OCI-LY1 (cell line): ENCODE data around the gene LYRM9.
"Not testable (repeated sequence)": the region's sequence is repeated elsewhere in the genome, so short reads cannot be mapped to it uniquely, and the experiment has no call there.

Experiments
- H2AFZ ChIP-seq: fragments of 200-600 bp; sonication (generic), shearing (Covaris generic); 2 replicates; pipeline ENCODE4 v1.6.0; 2014; ENCODE audit warnings: antibody characterized with exemption, mild to moderate bottlenecking, low read length
- H3F3A ChIP-seq: fragments of 200-600 bp; sonication (generic), shearing (Covaris generic); 2 replicates; pipeline ENCODE4 v1.6.0; 2014; ENCODE audit warnings: mild to moderate bottlenecking, antibody characterized with exemption, low read length, moderate library complexity; ENCODE audit not compliant: insufficient read depth
- H3K27ac ChIP-seq: fragments of 200-600 bp; sonication (generic); 2 replicates; pipeline ENCODE4 v1.5.1; 2014; ENCODE audit warnings: low read length, mixed run types, mild to moderate bottlenecking, low read depth; ENCODE audit not compliant: poor library complexity, severe bottlenecking
- H3K27me3 ChIP-seq: fragments of 200-600 bp; sonication (generic); 2 replicates; pipeline ENCODE4 v1.6.0; 2014; ENCODE audit warnings: antibody characterized with exemption, mild to moderate bottlenecking, low read length, moderate library complexity; ENCODE audit not compliant: insufficient read depth
- H3K36me3 ChIP-seq: fragments of 200-600 bp; sonication (generic); 2 replicates; pipeline ENCODE4 v1.6.1; 2014; ENCODE audit warnings: mild to moderate bottlenecking, antibody characterized with exemption, low read length, moderate library complexity, mixed read lengths; ENCODE audit not compliant: insufficient read depth
- H3K4me1 ChIP-seq: fragments of 200-600 bp; sonication (generic); 2 replicates; pipeline ENCODE4 v1.5.1; 2014; ENCODE audit warnings: mild to moderate bottlenecking, low read length, moderate library complexity; ENCODE audit not compliant: insufficient read depth, severe bottlenecking
- H3K4me2 ChIP-seq: fragments of 200-600 bp; sonication (generic), shearing (Covaris generic); 2 replicates; pipeline ENCODE4 v1.6.1; 2014; ENCODE audit warnings: low read length
- H3K4me3 ChIP-seq: fragments of 200-600 bp; sonication (generic); 2 replicates; pipeline ENCODE4 v1.5.1; 2014; ENCODE audit warnings: low read length, low read depth, mild to moderate bottlenecking, mixed read lengths; ENCODE audit not compliant: poor library complexity, severe bottlenecking
- H3K79me2 ChIP-seq: fragments of 200-600 bp; shearing (Covaris generic); 2 replicates; pipeline ENCODE4 v1.6.1; 2016; ENCODE audit warnings: mixed run types, low read length, mixed read lengths; ENCODE audit not compliant: insufficient read depth
- H3K9ac ChIP-seq: fragments of 200-600 bp; sonication (generic), shearing (Covaris generic); 2 replicates; pipeline ENCODE4 v1.6.1; 2014; ENCODE audit warnings: mild to moderate bottlenecking, low read length, mixed read lengths
- H3K9me2 ChIP-seq: fragments of 200-600 bp; sonication (generic), shearing (Covaris generic); 2 replicates; pipeline ENCODE4 v1.6.1; 2014; ENCODE audit warnings: low read depth, mild to moderate bottlenecking, low read length, mixed read lengths
- H3K9me3 ChIP-seq: fragments of 200-600 bp; shearing (Covaris generic); 2 replicates; pipeline ENCODE4 v1.6.1; 2014; ENCODE audit warnings: low read length, mixed read lengths
- H4K20me1 ChIP-seq: fragments of 200-600 bp; sonication (generic), shearing (Covaris generic); 2 replicates; pipeline ENCODE4 v1.6.0; 2016; ENCODE audit warnings: mild to moderate bottlenecking, low read length; ENCODE audit not compliant: insufficient read depth
- CTCF ChIP-seq: fragments of 200-600 bp; sonication (generic), shearing (Covaris generic); IDR thresholded peaks from 2 replicates; pipeline ENCODE4 v1.5.1; 2017; ENCODE audit warnings: mild to moderate bottlenecking, antibody characterized with exemption, low read length, moderate library complexity, mixed read lengths
- EZH2 ChIP-seq: fragments of 200-600 bp; sonication (generic), shearing (Covaris generic); IDR thresholded peaks from 2 replicates; pipeline ENCODE4 v1.8.0; 2017; ENCODE audit warnings: borderline replicate concordance, mixed run types, mild to moderate bottlenecking, antibody characterized with exemption, low read length, moderate library complexity, mixed read lengths

The LYRM9 gene

GRCh38 chr17:27849474-27850185 lies 43.5 kb downstream of the LYRM9 start:
- Histone ChIP-seq H3K9me2 (no peaks in the 10 kb centered on the region), H3K27ac (no peak overlapping the region), H3K27me3 (no peaks in the 10 kb centered on the region), H3F3A (no peaks in the 10 kb centered on the region), H3K4me2 (no peak overlapping the region), H3K79me2 (no peaks in the 10 kb centered on the region), H4K20me1 (no peaks in the 10 kb centered on the region), H3K9ac (no peak overlapping the region), H2AFZ (no peak overlapping the region), H3K9me3 (no peaks in the 10 kb centered on the region), H3K4me1 (no peaks in the 10 kb centered on the region), H3K4me3 (no peak overlapping the region), H3K36me3 (no peaks in the 10 kb centered on the region)
- TF ChIP-seq EZH2 (no peak), CTCF (no peak)

GRCh38 chr17:27848931-27849330 lies 44.2 kb downstream of the LYRM9 start:
- Histone ChIP-seq H3K4me2 (no peak overlapping the region), H2AFZ (no peak overlapping the region), H4K20me1 (no peaks in the 10 kb centered on the region), H3K27ac (no peak overlapping the region), H3K9me3 (no peaks in the 10 kb centered on the region), H3K27me3 (no peaks in the 10 kb centered on the region), H3K79me2 (no peaks in the 10 kb centered on the region), H3K9ac (no peak overlapping the region), H3F3A (no peaks in the 10 kb centered on the region), H3K4me3 (no peak overlapping the region), H3K9me2 (no peaks in the 10 kb centered on the region), H3K4me1 (no peaks in the 10 kb centered on the region), H3K36me3 (no peaks in the 10 kb centered on the region)
- no peak for TF ChIP-seq EZH2
- no peak for TF ChIP-seq CTCF

GRCh38 chr17:27846808-27847307 lies 46.3 kb downstream of the LYRM9 start:
- H3F3A ChIP-seq, H3K9me3 ChIP-seq, H4K20me1 ChIP-seq, H3K36me3 ChIP-seq, H3K9me2 ChIP-seq, H3K4me1 ChIP-seq, H3K4me2 ChIP-seq, H3K27ac ChIP-seq, H3K4me3 ChIP-seq, H3K79me2 ChIP-seq, H2AFZ ChIP-seq, H3K9ac ChIP-seq, H3K27me3 ChIP-seq: not testable (repeated sequence)
